ENCODE results near the gene PCOLCE2.
"Not testable (repeated sequence)": the region's sequence is repeated elsewhere in the genome, so short reads cannot be mapped to it uniquely, and the experiment has no call there.

Gene PCOLCE2

DNA sequence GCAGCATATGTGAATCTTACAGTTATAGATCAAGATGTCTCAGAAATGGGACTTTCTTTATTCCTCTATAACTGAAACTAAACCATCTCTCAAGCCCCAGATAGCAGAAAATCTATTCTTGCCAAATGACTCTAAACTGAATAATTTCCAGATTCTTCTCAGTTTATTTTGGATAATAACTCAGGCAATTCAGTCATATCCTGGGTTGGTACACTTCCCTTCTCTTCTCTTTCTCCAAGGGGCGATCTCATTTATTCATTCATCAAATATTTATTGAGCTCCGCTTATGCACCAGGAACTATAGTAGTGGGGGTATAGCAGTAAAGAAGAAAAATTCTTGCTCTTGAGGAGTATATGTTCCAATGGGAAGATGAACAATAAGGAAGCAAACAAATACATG lies 13.5 kb upstream of the PCOLCE2 start:
- DNase-seq (ENCODE audit: low read depth, low spot score) = no peak

DNA sequence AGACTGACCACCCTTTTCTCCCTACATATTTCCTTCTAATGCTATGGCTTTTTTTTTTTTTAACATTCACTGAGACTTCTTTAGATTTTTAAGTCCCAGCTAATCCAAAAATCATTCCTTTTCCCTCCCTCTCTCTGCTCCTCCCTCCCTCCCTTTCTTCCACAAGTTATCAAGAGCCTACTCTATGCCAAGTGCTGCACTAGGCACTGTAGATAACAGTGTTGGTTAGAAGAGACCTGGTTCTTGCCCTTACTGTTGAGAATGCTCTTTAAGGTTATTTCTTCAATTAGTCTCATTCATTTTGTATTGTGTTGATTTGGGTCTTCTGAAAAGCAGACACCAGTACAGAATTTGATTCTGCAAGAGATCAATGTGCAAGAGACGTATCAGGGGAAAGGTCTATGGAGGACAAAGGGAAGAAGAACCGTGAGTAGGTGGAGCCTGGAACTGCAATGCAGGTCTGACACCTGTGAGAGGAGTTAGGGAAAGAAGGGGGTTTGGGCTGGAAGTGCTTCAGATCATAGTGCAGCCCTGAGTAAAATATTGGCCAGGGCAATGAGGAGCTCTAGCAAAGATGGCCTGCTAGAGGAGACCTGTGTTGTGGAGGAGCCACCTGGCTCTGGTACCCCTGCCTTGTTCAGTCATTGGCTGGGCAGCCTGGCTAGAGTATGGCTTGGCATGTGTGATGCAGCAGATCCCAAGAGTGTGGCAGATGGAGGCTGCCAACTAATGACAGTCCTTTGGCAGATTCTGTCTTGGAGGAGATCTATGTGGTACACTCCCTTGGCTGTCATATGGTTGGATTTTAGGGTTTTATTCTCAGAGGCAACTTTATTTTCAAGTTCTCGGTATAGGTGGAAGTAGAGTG lies 9.7 kb upstream of the PCOLCE2 start:
- DNase-seq (ENCODE audit: low read depth, low spot score) = no peak

DNA sequence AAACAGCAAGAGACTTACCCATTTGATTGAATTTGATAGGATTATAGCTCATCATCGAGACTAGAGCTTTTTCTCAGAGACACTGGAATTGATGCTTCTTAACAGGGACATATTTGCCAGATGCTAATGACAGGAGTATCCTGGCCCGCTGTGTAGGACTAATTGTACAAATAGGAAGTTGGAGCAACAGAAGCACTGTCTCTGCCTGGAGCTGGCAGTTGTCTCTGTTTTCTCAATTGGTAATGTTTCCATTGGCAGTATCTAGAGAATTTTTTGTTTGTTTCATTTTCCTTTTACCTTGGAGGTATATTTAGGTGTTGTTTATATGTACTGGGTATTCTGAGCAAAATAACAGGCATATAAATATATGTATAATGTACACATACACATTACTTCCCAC lies 8.9 kb upstream of the PCOLCE2 start:
- DNase-seq (ENCODE audit: low read depth, low spot score) = no peak

DNA sequence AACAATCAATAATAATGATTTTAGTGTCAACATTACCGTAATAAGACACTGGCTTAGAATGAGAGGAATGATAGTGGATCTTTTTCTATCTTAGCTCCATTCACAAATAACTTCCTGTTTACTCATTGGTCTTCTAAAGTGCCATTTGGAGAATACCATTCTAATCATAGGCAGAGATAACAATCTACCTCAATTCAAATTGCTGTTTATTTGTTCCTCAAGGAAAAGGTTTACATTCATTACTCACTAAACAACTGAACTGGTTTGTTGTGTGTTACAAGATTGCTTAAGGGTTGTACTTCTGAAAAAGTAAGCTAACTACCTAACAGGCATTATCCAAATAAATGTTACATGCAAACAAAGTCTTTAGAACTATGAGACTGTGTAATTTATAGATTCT lies 8.1 kb upstream of the PCOLCE2 start:
- no peak for DNase-seq (ENCODE audit: low read depth, low spot score)

DNA sequence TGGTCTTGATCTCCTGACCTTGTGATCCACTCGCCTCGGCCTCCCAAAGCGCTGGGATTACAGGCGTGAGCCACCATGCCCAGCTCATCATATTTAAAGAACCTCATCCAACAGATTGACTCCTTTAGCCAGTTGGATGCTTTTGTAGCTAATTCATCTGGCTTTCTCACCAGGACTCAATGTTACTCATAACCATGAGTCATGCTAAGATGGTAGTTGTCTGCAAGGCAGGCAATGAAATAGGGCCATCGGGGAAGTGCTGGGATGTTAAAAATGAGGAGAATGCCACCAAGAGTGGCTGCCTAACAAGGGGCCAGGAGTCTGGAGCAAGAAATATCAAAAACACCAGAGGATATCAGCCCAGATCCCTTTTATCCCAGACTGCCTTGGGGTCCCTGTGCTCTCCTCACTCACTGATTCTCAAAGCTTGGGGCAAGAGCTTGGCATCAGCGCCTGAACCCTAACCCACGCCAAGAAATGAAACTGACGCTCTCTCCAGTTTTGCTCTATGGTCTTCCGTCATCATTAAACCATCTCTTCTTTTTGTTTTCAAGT lies 7.4 kb upstream of the PCOLCE2 start:
- DNase-seq (ENCODE audit: low read depth, low spot score) = no peak

DNA sequence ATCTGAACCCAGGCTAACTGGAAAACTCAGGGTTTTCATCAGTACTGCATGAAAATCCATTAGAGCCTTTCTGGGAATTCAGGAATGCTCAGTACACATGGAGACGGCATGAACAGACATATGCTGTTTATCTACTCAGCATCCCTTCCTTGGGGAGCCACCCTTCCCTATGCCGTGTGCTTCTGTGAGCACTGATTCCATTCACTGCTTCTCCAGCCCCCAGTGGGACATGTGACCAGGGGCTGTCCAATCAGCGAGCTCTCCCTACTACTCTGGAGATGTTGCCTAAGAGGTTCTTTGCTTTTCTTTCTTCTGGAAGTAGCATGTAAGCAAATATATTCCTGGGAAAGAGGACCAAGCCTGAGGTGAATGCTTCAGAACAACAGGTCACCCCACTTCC lies 5.6 kb upstream of the PCOLCE2 start:
- no peak for DNase-seq (ENCODE audit: low read depth, low spot score)

DNA sequence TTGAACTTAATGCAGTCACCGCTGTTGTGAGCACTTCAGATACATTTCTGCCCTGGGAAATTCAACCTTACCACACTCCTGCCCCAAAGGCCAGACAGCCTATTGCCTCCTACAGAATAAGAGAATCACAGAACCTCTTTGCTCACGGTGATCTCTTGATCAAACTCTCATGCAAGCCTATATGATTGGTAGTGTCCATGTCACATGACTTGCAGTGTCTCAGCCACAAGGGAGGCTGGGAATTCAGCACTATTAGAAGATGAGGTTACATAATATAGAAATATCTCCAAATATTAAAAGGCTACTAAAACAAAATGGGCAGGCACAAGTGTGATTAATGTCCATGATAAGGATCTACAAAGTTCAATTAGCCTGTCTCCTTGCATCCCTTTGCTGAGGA lies 3.8 kb upstream of the PCOLCE2 start:
- DNase-seq (ENCODE audit: low read depth, low spot score) = no peak

DNA sequence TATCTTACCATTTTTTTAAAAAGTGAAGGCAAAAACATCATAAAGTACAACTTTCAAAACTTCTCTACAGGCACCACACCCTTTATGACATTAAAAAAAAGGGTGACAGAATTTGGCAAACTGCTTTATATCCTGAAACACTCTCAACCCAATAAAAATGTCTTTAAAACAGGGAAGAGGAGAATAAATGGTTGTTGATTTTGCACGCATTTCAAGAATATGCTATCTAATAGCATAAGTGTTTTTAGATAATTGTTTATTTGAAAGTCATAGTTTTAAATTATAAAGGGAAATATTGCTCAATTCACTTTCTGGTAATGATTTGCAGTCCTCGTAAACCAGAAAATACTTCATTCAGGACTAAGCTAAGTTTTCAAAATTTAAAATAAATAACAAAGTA lies 1.7 kb upstream of the PCOLCE2 start:
- no peak for DNase-seq (ENCODE audit: low read depth, low spot score)

DNA sequence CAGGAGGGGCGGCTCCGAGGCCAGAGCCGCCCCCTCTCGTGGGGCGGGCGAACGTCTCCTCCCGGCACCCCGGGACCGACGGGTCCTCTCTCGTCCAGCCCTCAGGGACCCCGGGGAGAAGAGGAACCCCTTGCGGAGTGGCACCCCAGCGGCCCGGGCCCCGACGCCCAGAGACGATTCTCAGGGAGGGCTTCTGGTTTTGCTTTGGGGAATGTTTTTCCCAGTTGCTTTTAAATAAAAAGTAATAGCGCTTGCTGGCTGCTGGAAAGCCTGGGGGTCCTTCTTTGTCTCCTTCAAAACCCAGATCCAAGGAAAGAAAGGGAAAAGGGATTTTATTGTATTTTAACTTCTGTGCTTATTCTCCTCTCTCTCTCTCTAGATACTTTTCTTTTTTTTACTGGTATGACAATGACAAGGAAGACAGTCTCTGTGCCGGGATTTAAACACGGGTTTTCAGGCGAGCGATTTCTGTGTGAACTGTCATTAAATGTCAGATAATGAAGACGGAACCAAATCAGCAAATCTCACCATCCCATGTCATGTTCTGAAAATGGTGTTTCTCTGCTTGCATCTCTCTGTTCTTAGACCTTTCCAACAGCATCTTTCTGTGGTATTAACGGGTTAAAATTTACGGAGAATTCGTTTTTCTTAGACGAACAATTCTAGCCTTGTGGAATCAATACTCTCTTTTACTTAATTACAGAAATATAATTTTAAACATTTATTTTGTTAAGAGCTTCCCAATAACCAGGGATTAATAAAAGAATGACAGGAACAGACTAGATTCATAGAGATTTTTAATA lies 530 bp upstream of the PCOLCE2 start:
- no peak for DNase-seq (ENCODE audit: low read depth, low spot score)

DNA sequence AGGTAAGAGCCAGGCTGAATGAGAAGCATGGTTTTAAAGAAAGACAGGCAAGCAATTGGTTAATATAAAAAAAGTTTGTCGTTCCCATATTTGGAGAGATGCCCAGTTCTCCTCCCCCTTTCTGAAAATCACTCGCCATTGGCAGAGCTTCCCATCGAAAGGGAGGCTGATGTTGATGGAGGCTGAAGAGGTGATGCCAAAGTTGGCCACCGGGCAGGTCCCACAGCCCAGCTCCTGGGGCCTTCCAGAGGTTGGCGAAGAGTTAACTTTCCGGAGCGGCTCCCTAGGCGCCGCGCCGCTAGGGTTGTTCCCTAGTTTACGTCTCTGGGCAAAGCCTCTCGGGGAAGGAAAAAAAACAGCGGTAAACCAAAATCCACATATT lies 793 bp downstream of the PCOLCE2 start:
- DNase-seq (ENCODE audit: low read depth, low spot score) = no peak

DNA sequence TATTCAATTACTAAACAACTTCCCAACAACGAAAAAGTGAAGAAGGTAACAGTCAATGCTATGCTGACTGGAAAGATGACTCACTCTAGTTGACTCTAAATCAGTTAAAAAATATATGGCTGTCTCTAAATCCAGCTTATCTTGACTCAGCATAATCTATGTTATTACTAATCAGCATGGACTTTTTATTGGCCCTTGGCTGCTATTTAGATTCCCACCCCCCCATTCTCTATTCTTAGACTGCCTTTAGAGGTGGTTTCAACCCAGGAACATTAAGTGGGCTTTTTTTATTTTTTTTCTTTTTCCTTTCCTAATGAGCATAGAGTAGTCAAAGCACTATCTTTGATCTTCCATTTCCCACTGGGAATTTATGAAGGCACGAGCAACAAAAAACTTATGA lies 1.9 kb downstream of the PCOLCE2 start:
- no peak for DNase-seq (ENCODE audit: low read depth, low spot score)

DNA sequence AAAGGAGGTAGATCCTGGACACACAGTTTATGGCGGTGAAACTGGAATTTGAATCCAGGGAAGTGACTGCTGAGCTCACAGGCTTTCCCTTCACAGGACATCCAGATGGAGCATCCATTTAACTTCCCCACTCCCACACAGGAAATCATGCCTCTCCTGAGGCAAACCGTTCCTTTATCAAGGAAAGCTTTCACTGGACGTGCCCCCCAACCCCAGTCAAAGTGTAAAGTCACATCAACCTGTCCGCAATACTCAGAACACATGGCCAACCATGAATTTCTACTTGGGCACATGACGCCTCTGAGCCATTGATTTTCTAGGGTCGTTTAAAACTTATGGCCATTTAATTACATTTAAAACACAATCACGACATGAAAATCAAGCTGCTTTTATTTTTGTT lies 2.9 kb downstream of the PCOLCE2 start:
- no peak for DNase-seq (ENCODE audit: low read depth, low spot score)

DNA sequence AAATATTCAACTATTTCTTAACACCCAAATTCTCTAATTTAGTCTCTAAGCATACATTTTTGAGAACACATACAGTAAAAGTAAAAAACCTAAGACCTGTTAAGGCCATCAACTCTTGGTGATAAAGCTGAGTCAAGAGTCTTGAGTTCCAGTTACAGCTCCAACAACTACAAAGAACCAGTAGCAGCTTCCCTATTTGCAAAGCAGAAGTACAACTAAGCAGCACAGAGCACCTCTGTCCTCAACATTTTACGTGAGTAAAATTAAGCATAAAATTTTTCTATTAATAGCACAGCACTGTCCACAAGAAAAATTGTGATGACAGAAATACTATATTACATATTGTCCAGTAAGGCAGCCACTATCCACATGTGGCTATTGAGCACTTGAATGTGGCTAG lies 4.4 kb downstream of the PCOLCE2 start:
- DNase-seq (ENCODE audit: low read depth, low spot score) = no peak

DNA sequence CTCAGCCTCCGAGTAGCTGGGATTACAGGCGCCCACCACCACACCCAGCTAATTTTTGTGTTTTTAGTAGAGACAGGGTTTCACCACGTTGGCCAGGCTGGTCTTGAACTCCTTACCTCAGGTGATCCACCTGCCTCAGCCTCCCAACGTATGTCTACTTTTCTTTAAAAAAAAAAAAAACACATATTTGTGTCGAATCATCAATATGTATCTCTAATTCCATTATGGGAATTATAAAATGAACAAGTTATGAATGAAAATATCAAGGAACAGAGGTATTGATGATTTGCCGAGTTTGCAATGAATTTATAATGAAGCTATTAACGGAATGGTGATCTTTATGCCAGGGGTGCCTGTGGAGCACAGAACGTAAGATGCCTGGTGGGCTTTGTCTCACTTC lies 5.3 kb downstream of the PCOLCE2 start:
- DNase-seq (ENCODE audit: low read depth, low spot score) = not testable (repeated sequence)

DNA sequence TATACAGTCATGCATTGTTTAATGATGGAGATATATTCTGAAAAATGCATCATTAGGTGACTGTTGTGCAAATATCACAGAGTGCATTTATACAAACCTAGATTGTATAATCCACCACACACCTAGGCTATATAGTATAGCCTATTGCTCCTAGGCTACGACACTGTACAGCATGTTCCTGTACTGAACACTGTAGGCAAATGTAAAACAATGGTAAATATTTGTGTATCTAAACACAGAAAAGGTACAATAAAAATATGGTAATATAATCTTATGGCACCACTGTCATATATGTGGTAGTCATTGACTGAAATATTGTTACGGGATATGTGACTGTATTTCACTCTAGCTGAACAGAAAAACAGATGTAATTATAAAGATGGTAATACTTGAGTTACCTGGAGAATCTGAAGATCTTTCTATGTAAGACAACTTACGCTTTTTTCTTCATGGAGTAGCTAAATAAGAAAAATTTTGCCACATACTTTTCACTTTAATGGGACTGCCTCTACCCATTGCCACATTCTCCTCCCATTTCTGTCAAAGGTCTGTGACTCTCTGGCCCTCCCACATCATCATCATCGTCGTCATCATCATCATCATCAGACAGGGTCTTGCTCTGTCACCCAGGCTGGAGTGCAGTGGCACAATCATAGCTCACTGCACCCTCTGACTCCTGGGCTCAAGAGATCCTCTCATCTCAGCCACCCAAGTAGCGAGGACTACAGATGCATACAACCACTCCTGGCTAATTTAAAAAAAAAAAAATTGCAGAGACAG lies 7.2 kb downstream of the PCOLCE2 start:
- no peak for DNase-seq (ENCODE audit: low read depth, low spot score)

DNA sequence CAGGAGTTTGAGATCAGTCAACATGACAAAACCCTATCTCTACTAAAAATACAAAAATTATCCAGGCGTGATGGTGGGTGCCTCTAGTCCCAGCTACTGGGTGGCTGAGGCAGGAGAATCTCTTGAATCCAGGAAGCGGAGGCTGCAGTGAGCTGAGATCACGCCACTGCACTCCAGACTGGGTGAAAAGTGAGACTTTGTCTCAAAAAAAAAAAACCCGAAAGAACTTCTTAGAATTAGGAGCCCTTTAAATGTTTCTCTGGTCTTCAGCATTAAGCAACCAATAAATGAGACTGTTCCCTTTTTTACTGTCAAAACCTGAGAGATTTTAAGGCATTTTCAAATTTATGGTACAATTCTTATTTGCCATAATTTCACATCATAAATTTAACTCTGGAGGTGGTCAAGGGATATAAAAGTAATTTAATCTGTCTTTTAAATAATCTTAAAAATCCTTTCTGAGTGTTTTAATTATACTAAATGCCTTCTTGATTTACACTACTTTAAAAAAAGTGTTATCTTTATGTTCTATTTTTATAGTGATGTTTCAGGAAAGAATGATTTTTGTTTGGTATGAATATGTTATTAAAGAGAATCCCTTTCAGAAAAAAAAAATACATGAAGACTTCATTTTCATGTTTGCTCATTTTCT lies 10.1 kb downstream of the PCOLCE2 start:
- no peak for DNase-seq (ENCODE audit: low read depth, low spot score)

DNA sequence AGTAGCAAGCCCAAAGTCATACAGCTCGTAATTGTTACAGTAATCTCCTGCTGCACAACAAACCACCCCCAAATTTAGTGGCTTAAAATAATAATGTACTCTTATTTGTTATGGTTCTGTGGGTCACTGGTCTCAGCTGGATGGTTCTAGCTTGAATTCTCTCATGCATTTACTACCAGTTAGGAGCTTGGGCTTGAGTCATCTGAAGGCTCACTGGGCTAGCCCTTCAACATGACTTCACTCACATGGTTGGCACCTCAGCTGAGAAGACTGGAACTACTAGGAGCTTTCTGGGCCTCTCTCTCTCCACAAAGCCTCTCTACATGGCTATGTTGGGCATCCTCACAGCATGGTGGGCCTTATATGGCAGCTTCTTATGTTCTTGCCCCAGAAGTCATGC lies 12.5 kb downstream of the PCOLCE2 start:
- DNase-seq (ENCODE audit: low read depth, low spot score) = no peak

DNA sequence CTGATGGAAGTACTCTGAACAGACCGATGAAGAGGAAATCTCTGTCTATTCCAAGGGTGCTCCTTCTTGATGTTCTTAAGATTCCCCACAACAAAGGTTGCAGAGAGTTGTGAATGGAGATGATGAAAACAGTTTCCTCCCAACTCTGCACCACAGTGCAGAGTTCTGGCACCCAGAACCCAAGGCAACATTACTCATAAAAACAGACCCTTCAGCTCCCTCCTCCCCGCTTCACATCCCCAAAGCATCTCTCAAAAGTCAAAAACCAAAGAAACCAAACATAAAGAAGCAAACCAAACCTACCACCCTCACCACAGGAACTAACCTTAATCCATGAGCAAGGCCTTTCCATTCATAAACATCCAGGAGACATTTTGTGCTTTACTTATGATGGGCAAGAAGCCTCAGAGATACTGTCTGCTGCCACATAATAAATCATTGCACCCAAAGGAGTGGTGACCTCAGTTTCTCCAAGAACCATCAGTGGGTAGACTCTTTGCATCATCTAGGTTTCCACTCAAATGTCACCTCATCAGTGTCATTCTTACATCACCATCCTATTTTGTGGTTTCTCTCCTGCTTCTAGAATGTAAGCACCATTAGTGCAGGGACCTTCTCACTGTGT lies 13.2 kb downstream of the PCOLCE2 start:
- DNase-seq (ENCODE audit: low read depth, low spot score) = no peak

DNA sequence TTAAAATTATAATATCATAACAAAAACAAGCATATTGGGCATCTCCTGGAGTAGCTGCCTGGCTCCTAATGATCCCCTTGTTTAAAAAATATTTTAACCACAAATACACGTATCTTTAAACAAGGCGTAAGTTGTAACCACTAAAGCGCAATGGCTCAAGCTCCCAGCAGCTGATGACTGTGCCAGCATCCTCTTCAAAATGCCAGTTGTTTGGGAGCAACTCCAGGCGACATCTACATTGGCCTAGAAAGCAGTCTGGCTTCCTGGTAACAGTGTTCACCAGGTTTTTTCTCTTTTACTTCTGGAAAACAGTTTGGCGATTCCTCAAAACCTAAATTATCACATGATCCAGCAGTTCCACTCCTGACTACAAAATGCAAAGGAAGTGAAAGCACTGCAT lies 13.8 kb downstream of the PCOLCE2 start:
- no peak for DNase-seq (ENCODE audit: low read depth, low spot score)

DNA sequence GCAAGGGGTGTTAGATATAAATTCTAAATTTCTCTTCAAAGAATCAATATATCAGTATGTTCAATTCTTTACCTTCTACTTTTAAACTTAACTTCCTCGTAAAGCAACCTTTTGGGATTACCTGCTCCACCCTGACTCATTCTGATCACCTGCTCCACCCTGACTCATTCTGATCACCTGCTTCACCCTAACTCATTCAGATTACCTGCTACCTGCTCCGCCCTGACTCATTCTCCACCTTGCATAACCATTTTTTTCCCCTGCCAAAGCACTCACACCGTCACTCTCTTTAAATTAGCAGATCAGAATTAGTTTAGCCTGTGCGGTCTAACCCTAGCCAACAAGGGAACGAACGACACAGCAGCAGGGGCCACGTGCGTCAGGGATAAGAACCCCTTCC lies 20.5 kb downstream of the PCOLCE2 start:
- not testable (repeated sequence) for DNase-seq (ENCODE audit: low read depth, low spot score)

All from brain pericyte (primary cell).